Upper lobe of left lung (tissue), 4 donors: ENCODE data around the gene CSF2.

Experiments
- EP300 ChIP-seq, 4 donors: sonication (generic); formaldehyde crosslinking; IDR thresholded peaks; one replicate each; pipeline ENCODE4 v1.5.1; 2017; ENCODE audit warnings: antibody characterized with exemption in 4 of 4, control low read depth in 2 of 4
- TF ChIP-seq, protein P1 (sequence below), 6 experiments: fragments of 450-650 bp in 4 of 6; fragments of 200-600 bp in 2 of 6; sonication (generic) in 2 of 6; IDR thresholded peaks; one replicate each; pipeline ENCODE4 v1.5.1; 2016 to 2019; ENCODE audit warnings: antibody characterized with exemption in 6 of 6

DNA sequence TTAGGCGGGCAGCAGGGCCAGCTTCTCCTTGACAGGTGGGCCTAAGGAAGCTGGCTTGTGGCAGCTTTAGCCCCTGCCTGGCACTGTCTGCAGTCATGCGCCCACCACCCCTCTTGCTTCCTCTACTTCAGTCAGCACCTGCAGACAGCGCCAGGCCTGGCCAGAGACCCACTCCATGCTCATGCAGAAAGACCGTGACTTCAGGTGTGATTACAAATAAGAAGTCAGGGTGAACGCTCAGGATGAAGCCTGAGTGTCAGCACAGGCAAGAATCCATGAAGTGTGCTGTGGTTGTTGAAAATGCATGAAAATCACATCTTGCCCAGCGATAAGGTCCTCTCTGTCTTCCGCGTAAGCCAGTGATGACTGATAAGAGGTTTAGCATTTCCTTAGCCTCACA, 3.4 kb downstream of the CSF2 start:
- TF ChIP-seq, protein P1, sequence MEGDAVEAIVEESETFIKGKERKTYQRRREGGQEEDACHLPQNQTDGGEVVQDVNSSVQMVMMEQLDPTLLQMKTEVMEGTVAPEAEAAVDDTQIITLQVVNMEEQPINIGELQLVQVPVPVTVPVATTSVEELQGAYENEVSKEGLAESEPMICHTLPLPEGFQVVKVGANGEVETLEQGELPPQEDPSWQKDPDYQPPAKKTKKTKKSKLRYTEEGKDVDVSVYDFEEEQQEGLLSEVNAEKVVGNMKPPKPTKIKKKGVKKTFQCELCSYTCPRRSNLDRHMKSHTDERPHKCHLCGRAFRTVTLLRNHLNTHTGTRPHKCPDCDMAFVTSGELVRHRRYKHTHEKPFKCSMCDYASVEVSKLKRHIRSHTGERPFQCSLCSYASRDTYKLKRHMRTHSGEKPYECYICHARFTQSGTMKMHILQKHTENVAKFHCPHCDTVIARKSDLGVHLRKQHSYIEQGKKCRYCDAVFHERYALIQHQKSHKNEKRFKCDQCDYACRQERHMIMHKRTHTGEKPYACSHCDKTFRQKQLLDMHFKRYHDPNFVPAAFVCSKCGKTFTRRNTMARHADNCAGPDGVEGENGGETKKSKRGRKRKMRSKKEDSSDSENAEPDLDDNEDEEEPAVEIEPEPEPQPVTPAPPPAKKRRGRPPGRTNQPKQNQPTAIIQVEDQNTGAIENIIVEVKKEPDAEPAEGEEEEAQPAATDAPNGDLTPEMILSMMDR (IDR thresholded peaks at IDR 0.05): no peak
- no peak for TF ChIP-seq EP300 (IDR thresholded peaks at IDR 0.05)
